Testis (tissue), 3 donors: ENCODE measurements around the gene MRPS23. TPM values are rescaled to one million over a fixed set of nuclear protein-coding genes. Genes with fewer than 3 reads are reported as not detected.

ENCODE experiments used
- DNase-seq: peaks from one replicate; pipeline ENCODE4 v3.0.0-alpha.2; 2019
- H3K27ac ChIP-seq, 2 donors: fragments of 200-600 bp; sonication (generic); one replicate each; pipeline ENCODE4 v1.5.1; 2019
- H3K27me3 ChIP-seq: fragments of 200-600 bp; sonication (generic); one replicate; pipeline ENCODE4 v1.5.1; 2019
- H3K36me3 ChIP-seq: fragments of 200-600 bp; sonication (generic); one replicate; pipeline ENCODE4 v1.5.1; 2017; ENCODE audit warnings: low read depth; ENCODE audit errors: missing control alignments
- H3K4me1 ChIP-seq: fragments of 200-600 bp; sonication (generic); one replicate; pipeline ENCODE4 v1.5.1; 2019
- H3K4me3 ChIP-seq, 2 donors: fragments of 200-600 bp; sonication (generic); one replicate each; pipeline ENCODE4 v1.5.1; 2017 to 2019
- H3K9me3 ChIP-seq: fragments of 200-600 bp; sonication (generic); one replicate; pipeline ENCODE4 v1.5.1; 2017
- CTCF ChIP-seq, 3 experiments: fragments of 450-650 bp in 2 of 3; fragments of 200-600 bp in 1 of 3; sonication (generic) in 1 of 3; IDR thresholded peaks; one replicate each; pipeline ENCODE4 v1.5.1; 2016 to 2019; ENCODE audit warnings: antibody characterized with exemption in 3 of 3, mild to moderate bottlenecking in 2 of 3, moderate library complexity in 1 of 3
- POLR2A ChIP-seq: fragments of 450-650 bp; IDR thresholded peaks from one replicate; pipeline ENCODE4 v1.6.1; 2017; ENCODE audit warnings: antibody characterized with exemption, mild to moderate bottlenecking, moderate library complexity
- WGBS, 2 donors: methylation state at CpG; one replicate each; pipeline ENCODE4 v1.1.5; 2018; 5-methylcytosine and 5-hydroxymethylcytosine counted together
- intact Hi-C: fragments of 100-400 bp; cut with DNase I; formaldehyde crosslinking; loops from one replicate; pipeline ENCODE4 v1.15.1; 2023; ENCODE audit warnings: low total_unique reads
- polyA plus RNA-seq: library from polyadenylated mRNA; stranded (reverse); fragments of 350-450 nt; fragmentation: Illumina TruSeq; extraction: RNeasy Lipid Tissue Mini Kit (QIAGEN cat#74804); gene quantifications from one replicate; pipeline ENCODE4 v1.2.3, GENCODE V29; 2014; ENCODE audit warnings: low read depth, low replicate concordance; ENCODE audit not compliant: insufficient read depth
- total RNA-seq, 2 donors: library from RNA; depleted of rRNA; stranded (reverse); fragments of >200 nt; gene quantifications; one replicate each; pipeline ENCODE4 v1.2.3, GENCODE V29; 2016

The MRPS23 gene
- total and polyA plus RNA-seq, 3 donors from 2014 or later: 14.1 to 57.4 (median 25.1) TPM

GRCh38 chr17:57872536-57872935 lies 22.7 kb upstream of the MRPS23 start:
- H3K9me3 ChIP-seq: no peaks in the 10 kb centered on the region
- no peak overlapping the region for H3K27ac ChIP-seq
- 82 to 87% methylated on average over 11 to 14 of the region's 14 CpGs for WGBS, 2 donors
- H3K27me3 ChIP-seq: no peaks in the 10 kb centered on the region
- intact Hi-C loops: no loop called here
- TF ChIP-seq CTCF (IDR thresholded peaks at IDR 0.05) (no peak), POLR2A (no peak)
- no peaks in the 10 kb centered on the region for H3K36me3 ChIP-seq
- no peak overlapping the region for H3K4me3 ChIP-seq
- no peak for DNase-seq
- peaks cover 38% of the 10 kb centered on the region for H3K4me1 ChIP-seq

- no peak overlapping the region for H3K27ac ChIP-seq
- H3K27me3 ChIP-seq: no peaks in the 10 kb centered on the region
- intact Hi-C loops: no loop called here
- H3K36me3 ChIP-seq: no peaks in the 10 kb centered on the region
- no peak for DNase-seq
- WGBS, 2 donors: 70 to 79% methylated on average over 8 of the region's 8 CpGs
- peaks cover 38% of the 10 kb centered on the region for H3K4me1 ChIP-seq
- TF ChIP-seq CTCF (IDR thresholded peaks at IDR 0.05): no peak
- no peak for TF ChIP-seq POLR2A
- H3K9me3 ChIP-seq: no peaks in the 10 kb centered on the region
- no peak overlapping the region for H3K4me3 ChIP-seq
Measured at GRCh38 chr17:57871863-57872262, 22.0 kb upstream of the MRPS23 start.

- Histone ChIP-seq H3K4me3 (no peak overlapping the region), H3K27ac (no peak overlapping the region), H3K4me1 (peaks cover 38% of the 10 kb centered on the region), H3K9me3 (no peaks in the 10 kb centered on the region), H3K27me3 (no peaks in the 10 kb centered on the region), H3K36me3 (no peaks in the 10 kb centered on the region)
- intact Hi-C loops: no loop called here
- DNase-seq: no peak
- TF ChIP-seq POLR2A: no peak
- no peak for TF ChIP-seq CTCF (IDR thresholded peaks at IDR 0.05)
- WGBS, 2 donors: 83 to 98% methylated on average over 7 of the region's 7 CpGs
Measured at GRCh38 chr17:57871155-57871554, 21.3 kb upstream of the MRPS23 start.

GRCh38 chr17:57870283-57870635 lies 20.4 kb upstream of the MRPS23 start:
- DNase-seq: no peak
- no peaks in the 10 kb centered on the region for H3K9me3 ChIP-seq
- H3K27ac ChIP-seq: no peak overlapping the region
- H3K4me3 ChIP-seq: no peak overlapping the region
- no peak for TF ChIP-seq CTCF (IDR thresholded peaks at IDR 0.05)
- TF ChIP-seq POLR2A: no peak
- intact Hi-C loops: no loop called here
- no peaks in the 10 kb centered on the region for H3K27me3 ChIP-seq
- H3K4me1 ChIP-seq: peaks cover 30% of the 10 kb centered on the region
- no peaks in the 10 kb centered on the region for H3K36me3 ChIP-seq

- intact Hi-C loops: no loop called here
- H3K4me1 ChIP-seq: peaks cover 25% of the 10 kb centered on the region
- H3K9me3 ChIP-seq: no peaks in the 10 kb centered on the region
- DNase-seq: no peak
- H3K36me3 ChIP-seq: no peaks in the 10 kb centered on the region
- no peaks in the 10 kb centered on the region for H3K27me3 ChIP-seq
- H3K27ac ChIP-seq: no peak overlapping the region
- TF ChIP-seq CTCF (IDR thresholded peaks at IDR 0.05) (no peak), POLR2A (no peak)
- WGBS, 2 donors: 87 to 89% methylated on average over 8 to 9 of the region's 9 CpGs
- H3K4me3 ChIP-seq: no peak overlapping the region
Measured at GRCh38 chr17:57869617-57870282, 19.9 kb upstream of the MRPS23 start.
